SK-N-SH treated with all-trans-retinoic acid at 6 μM for 48 hours (cell line): Measurements from ENCODE around the gene TP53.

Experiments
- ARNTL ChIP-seq: fragments of 450-650 bp; formaldehyde crosslinking; IDR thresholded peaks from 2 replicates; pipeline ENCODE4 v1.5.0; 2020; ENCODE audit warnings: low read depth, mild to moderate bottlenecking, moderate library complexity, borderline replicate concordance
- CSDC2 ChIP-seq: fragments of 250-450 bp; sonication (Bioruptor Pico); IDR thresholded peaks from 2 replicates; pipeline ENCODE4 v1.5.0; 2020; ENCODE audit warnings: mild to moderate bottlenecking, moderate library complexity
- ESRRG ChIP-seq: fragments of 250-450 bp; sonication (Bioruptor Pico); IDR thresholded peaks from 2 replicates; pipeline ENCODE4 v1.6.1; 2021; ENCODE audit warnings: mild to moderate bottlenecking
- GLIS3 ChIP-seq: fragments of 250-450 bp; sonication (Bioruptor Pico); IDR thresholded peaks from 2 replicates; pipeline ENCODE4 v1.5.0; 2020; ENCODE audit warnings: mild to moderate bottlenecking, moderate library complexity
- ISL1 ChIP-seq: fragments of 250-450 bp; sonication (Bioruptor Pico); IDR thresholded peaks from 2 replicates; pipeline ENCODE4 v2.1.2; 2022; ENCODE audit warnings: mild to moderate bottlenecking, moderate library complexity
- PPARA ChIP-seq: fragments of 250-450 bp; sonication (Bioruptor Pico); IDR thresholded peaks from 2 replicates; pipeline ENCODE4 v1.5.0; 2020; ENCODE audit warnings: mild to moderate bottlenecking, borderline replicate concordance
- RARB ChIP-seq: fragments of 250-450 bp; sonication (Bioruptor Pico); IDR thresholded peaks from 2 replicates; pipeline ENCODE4 v1.8.0; 2021; ENCODE audit warnings: mild to moderate bottlenecking, moderate library complexity
- TOX ChIP-seq: fragments of 250-450 bp; sonication (Bioruptor Pico); IDR thresholded peaks from 2 replicates; pipeline ENCODE4 v1.8.0; 2021; ENCODE audit warnings: mild to moderate bottlenecking, moderate library complexity, borderline replicate concordance
- ZC3H10 ChIP-seq: fragments of 250-450 bp; sonication (Bioruptor Pico); IDR thresholded peaks from 2 replicates; pipeline ENCODE4 v1.5.1; 2021; ENCODE audit warnings: mild to moderate bottlenecking, moderate library complexity
- ZNF70 ChIP-seq: fragments of 450-650 bp; formaldehyde crosslinking; IDR thresholded peaks from 2 replicates; pipeline ENCODE4 v1.5.0; 2020; ENCODE audit warnings: mild to moderate bottlenecking, moderate library complexity
- ZNF8 ChIP-seq: fragments of 450-650 bp; formaldehyde crosslinking; IDR thresholded peaks from 2 replicates; pipeline ENCODE4 v1.5.0; 2020; ENCODE audit warnings: mild to moderate bottlenecking, moderate library complexity
- TF ChIP-seq, protein P1 (sequence below): fragments of 250-450 bp; sonication (Bioruptor Pico); IDR thresholded peaks from 2 replicates; pipeline ENCODE4 v1.5.0; 2020; ENCODE audit warnings: mild to moderate bottlenecking, moderate library complexity

DNA sequence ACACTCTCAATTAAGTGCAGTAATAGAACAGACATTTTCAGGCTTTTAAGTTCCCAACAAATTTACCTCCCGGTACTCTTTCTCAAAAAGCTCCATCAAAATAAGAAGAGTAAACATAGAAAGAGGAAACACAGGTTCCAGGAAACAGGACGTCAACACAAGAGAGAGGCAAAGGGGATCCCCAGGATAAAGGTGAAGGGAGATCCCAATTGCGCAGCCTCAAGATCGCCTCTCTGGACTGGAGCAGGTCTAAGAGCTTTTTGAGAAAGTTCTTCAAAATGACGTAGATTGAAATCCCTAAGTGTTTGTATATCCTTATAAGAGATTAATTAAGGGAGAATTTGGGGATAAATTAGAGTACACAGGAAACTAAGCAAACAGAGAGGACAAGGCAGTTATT is 68.7 kb downstream of the TP53 start:
- TF ChIP-seq ZC3H10 (CRISPR knock-in tag) (no peak), ZNF70 (CRISPR knock-in tag) (no peak), ZNF8 (CRISPR knock-in tag) (no peak), ESRRG (CRISPR knock-in tag) (no peak), RARB (CRISPR knock-in tag) (no peak), ARNTL (no peak), TOX (no peak), PPARA (CRISPR knock-in tag) (no peak), ISL1 (CRISPR knock-in tag) (no peak), CSDC2 (no peak), GLIS3 (CRISPR knock-in tag) (no peak)
- TF ChIP-seq, protein P1, sequence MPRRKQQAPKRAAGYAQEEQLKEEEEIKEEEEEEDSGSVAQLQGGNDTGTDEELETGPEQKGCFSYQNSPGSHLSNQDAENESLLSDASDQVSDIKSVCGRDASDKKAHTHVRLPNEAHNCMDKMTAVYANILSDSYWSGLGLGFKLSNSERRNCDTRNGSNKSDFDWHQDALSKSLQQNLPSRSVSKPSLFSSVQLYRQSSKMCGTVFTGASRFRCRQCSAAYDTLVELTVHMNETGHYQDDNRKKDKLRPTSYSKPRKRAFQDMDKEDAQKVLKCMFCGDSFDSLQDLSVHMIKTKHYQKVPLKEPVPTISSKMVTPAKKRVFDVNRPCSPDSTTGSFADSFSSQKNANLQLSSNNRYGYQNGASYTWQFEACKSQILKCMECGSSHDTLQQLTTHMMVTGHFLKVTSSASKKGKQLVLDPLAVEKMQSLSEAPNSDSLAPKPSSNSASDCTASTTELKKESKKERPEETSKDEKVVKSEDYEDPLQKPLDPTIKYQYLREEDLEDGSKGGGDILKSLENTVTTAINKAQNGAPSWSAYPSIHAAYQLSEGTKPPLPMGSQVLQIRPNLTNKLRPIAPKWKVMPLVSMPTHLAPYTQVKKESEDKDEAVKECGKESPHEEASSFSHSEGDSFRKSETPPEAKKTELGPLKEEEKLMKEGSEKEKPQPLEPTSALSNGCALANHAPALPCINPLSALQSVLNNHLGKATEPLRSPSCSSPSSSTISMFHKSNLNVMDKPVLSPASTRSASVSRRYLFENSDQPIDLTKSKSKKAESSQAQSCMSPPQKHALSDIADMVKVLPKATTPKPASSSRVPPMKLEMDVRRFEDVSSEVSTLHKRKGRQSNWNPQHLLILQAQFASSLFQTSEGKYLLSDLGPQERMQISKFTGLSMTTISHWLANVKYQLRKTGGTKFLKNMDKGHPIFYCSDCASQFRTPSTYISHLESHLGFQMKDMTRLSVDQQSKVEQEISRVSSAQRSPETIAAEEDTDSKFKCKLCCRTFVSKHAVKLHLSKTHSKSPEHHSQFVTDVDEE (CRISPR knock-in tag): no peak
